GM21447 (cell line): ENCODE data around the gene MCC.

Source experiments
- ATAC-seq: cut with Tn5 transposase; IDR thresholded peaks from one replicate; pipeline ENCODE4 v1.9.1; 2021; ENCODE audit not compliant: unreplicated experiment

MCC gene

GRCh38 chr5:113209498-113209897 is 278.8 kb downstream of the MCC start:
- no peak for ATAC-seq

GRCh38 chr5:113205807-113206206 is 282.4 kb downstream of the MCC start:
- no peak for ATAC-seq

- no peak for ATAC-seq
These were observed 282.9 kb downstream of the MCC start for GRCh38 chr5:113205323-113205722.

GRCh38 chr5:113204525-113205161 is 283.6 kb downstream of the MCC start:
- ATAC-seq = no peak

GRCh38 chr5:113203916-113204315 is 284.3 kb downstream of the MCC start:
- ATAC-seq = no peak

GRCh38 chr5:113202746-113203716 is 285.2 kb downstream of the MCC start:
- ATAC-seq = no peak

- no peak for ATAC-seq
These were observed 286.0 kb downstream of the MCC start for GRCh38 chr5:113202287-113202686.

GRCh38 chr5:113201715-113202114 is 286.5 kb downstream of the MCC start:
- no peak for ATAC-seq

GRCh38 chr5:113199122-113199905 is 288.9 kb downstream of the MCC start:
- no peak for ATAC-seq

GRCh38 chr5:113197456-113198200 is 290.6 kb downstream of the MCC start:
- ATAC-seq = no peak

- no peak for ATAC-seq
These were observed 292.5 kb downstream of the MCC start for GRCh38 chr5:113195771-113196170.

GRCh38 chr5:113195251-113195650 is 293.0 kb downstream of the MCC start:
- ATAC-seq = no peak

GRCh38 chr5:113194591-113194990 is 293.7 kb downstream of the MCC start:
- ATAC-seq = no peak

- ATAC-seq = no peak
These were observed 294.1 kb downstream of the MCC start for GRCh38 chr5:113194125-113194524.

GRCh38 chr5:113193311-113193978 is 294.8 kb downstream of the MCC start:
- ATAC-seq = no peak

- no peak for ATAC-seq
These were observed 295.7 kb downstream of the MCC start for GRCh38 chr5:113192541-113192940.

GRCh38 chr5:113190347-113190746 is 297.9 kb downstream of the MCC start:
- no peak for ATAC-seq

GRCh38 chr5:113189291-113189690 is 299.0 kb downstream of the MCC start:
- no peak for ATAC-seq

- no peak for ATAC-seq
These were observed 299.8 kb downstream of the MCC start for GRCh38 chr5:113188436-113188835.

- no peak for ATAC-seq
These were observed 300.3 kb downstream of the MCC start for GRCh38 chr5:113187906-113188305.
